ENCODE measurements around the gene CCDC185. TPM values are rescaled to one million over a fixed set of nuclear protein-coding genes. Genes with fewer than 3 reads are reported as not detected.

The CCDC185 gene
- total RNA-seq, 3 donors from 2014 or later (not counting 1 experiment from before 2014, with no cell fraction given): not detected

DNA sequence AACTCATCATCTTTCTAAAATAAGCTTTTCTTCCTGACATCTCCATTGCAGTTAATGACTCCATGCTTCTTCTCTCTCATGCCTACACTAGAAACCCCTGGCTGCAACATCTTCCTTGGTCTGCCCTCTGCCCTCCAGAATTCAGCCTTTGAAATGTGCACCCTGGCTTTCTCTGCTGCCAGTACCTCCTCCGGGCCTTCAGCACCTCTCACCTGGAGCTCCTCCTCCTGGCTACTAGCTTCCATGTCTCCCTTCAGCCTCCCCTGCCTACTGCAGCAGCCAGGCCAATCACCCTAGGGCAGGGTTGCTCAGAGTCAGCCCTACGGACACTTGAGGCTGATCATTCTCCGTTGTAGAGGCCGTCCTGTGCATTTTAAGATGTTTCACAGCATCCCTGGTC, 47.5 kb upstream of the CCDC185 start:
- WGBS (ENCODE audit: insufficient coverage): 88% methylated on average over 4 of the region's 4 CpGs
- no peak for DNase-seq
- H3K27me3 Mint-ChIP-seq (ENCODE audit: low read depth in 2 of 2): peaks cover 10% of the 10 kb centered on the region in 2 donors
- H3K4me1 Mint-ChIP-seq: no peaks in the 10 kb centered on the region
- ATAC-seq: no peak
- H3K4me3 Mint-ChIP-seq: no peak overlapping the region
- no peaks in the 10 kb centered on the region for H3K36me3 Mint-ChIP-seq
- intact Hi-C loops (cut with micrococcal nuclease): no loop called here
- H3K27ac Mint-ChIP-seq: no peak overlapping the region
- no peak overlapping the region for H3K27ac ChIP-seq (ENCODE audit: low read length)
- H3K4me3 ChIP-seq (ENCODE audit: low read length): no peak overlapping the region
- H3K27me3 ChIP-seq (ENCODE audit: control insufficient read depth, insufficient read depth, low read length): no peaks in the 10 kb centered on the region
- no peaks in the 10 kb centered on the region for H3K9me3 ChIP-seq (ENCODE audit: control insufficient read depth, insufficient read depth, low read length)
- TF ChIP-seq, protein P1, sequence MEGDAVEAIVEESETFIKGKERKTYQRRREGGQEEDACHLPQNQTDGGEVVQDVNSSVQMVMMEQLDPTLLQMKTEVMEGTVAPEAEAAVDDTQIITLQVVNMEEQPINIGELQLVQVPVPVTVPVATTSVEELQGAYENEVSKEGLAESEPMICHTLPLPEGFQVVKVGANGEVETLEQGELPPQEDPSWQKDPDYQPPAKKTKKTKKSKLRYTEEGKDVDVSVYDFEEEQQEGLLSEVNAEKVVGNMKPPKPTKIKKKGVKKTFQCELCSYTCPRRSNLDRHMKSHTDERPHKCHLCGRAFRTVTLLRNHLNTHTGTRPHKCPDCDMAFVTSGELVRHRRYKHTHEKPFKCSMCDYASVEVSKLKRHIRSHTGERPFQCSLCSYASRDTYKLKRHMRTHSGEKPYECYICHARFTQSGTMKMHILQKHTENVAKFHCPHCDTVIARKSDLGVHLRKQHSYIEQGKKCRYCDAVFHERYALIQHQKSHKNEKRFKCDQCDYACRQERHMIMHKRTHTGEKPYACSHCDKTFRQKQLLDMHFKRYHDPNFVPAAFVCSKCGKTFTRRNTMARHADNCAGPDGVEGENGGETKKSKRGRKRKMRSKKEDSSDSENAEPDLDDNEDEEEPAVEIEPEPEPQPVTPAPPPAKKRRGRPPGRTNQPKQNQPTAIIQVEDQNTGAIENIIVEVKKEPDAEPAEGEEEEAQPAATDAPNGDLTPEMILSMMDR (IDR thresholded peaks at IDR 0.05): no peak
- H3K4me1 ChIP-seq (ENCODE audit: control insufficient read depth, insufficient read depth, low read length): no peaks in the 10 kb centered on the region
- H3K36me3 ChIP-seq (ENCODE audit: control insufficient read depth, insufficient read depth, low read length): no peaks in the 10 kb centered on the region
- H3K9me3 Mint-ChIP-seq: no peaks in the 10 kb centered on the region

DNA sequence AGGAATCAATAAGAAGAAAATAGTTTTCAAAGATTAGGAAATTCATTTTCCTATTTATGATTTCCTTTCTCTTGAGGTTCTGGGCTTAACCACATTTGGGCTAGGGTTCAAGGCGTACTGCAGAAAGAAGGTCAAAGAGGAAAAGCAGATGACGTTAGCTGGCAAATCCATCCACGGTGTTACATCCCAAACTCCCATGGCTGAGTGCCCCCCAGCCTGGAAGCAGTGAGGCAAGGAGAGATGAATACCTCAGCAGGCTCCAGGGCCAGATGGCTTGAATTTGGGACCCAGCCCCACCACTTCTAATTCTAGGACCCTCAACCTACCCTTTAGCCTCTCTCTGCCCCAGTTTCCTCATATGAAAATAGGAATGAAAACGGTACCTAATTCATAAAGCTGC, 46.9 kb upstream of the CCDC185 start:
- Histone ChIP-seq H3K27me3 (ENCODE audit: control insufficient read depth, insufficient read depth, low read length) (no peaks in the 10 kb centered on the region), H3K27ac (ENCODE audit: low read length) (no peak overlapping the region), H3K9me3 (ENCODE audit: control insufficient read depth, insufficient read depth, low read length) (no peaks in the 10 kb centered on the region), H3K4me3 (ENCODE audit: low read length) (no peak overlapping the region), H3K4me1 (ENCODE audit: control insufficient read depth, insufficient read depth, low read length) (no peaks in the 10 kb centered on the region), H3K36me3 (ENCODE audit: control insufficient read depth, insufficient read depth, low read length) (no peaks in the 10 kb centered on the region)
- Mint-ChIP-seq H3K36me3 (no peaks in the 10 kb centered on the region), H3K27ac (no peak overlapping the region), H3K4me3 (no peak overlapping the region), H3K4me1 (no peaks in the 10 kb centered on the region), H3K9me3 (no peaks in the 10 kb centered on the region), H3K27me3 (ENCODE audit: low read depth in 2 of 2) (peaks cover 10% of the 10 kb centered on the region in 2 donors)
- ATAC-seq (no peak), DNase-seq (no peak)
- 76% methylated on average over 4 of the region's 4 CpGs for WGBS (ENCODE audit: insufficient coverage)
- TF ChIP-seq, protein P1 (IDR thresholded peaks at IDR 0.05): no peak
- intact Hi-C loops (cut with micrococcal nuclease): no loop called here

DNA sequence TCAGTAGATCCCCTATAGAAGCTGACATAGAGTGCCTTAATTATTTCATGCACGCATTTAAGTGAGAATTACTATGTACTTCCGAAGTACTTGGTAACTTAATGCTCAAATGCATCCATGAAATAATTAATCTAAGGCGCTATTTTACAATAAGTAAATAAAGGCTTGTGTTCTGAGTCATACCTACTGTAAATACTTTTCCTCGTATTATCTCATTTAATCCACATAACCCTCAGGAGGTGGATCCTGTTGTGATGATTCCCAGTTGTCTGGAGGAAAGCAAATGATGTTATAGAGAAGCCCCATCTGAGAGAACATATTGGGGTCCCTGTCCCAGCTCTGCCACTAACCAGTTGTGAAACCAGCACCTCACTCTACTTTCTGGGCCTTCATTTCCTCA, 45.6 kb upstream of the CCDC185 start:
- no peak overlapping the region for H3K4me3 ChIP-seq (ENCODE audit: low read length)
- H3K27me3 ChIP-seq (ENCODE audit: control insufficient read depth, insufficient read depth, low read length): no peaks in the 10 kb centered on the region
- no peak for DNase-seq
- Mint-ChIP-seq H3K9me3 (no peaks in the 10 kb centered on the region), H3K36me3 (no peaks in the 10 kb centered on the region), H3K4me1 (no peaks in the 10 kb centered on the region), H3K4me3 (no peak overlapping the region), H3K27me3 (ENCODE audit: low read depth in 2 of 2) (peaks cover 0 to 10% of the 10 kb centered on the region in 2 donors), H3K27ac (no peak overlapping the region)
- intact Hi-C loops (cut with micrococcal nuclease): no loop called here
- no CpG with 5 or more reads among the region's 4 CpGs for WGBS (ENCODE audit: insufficient coverage)
- H3K36me3 ChIP-seq (ENCODE audit: control insufficient read depth, insufficient read depth, low read length): no peaks in the 10 kb centered on the region
- no peaks in the 10 kb centered on the region for H3K9me3 ChIP-seq (ENCODE audit: control insufficient read depth, insufficient read depth, low read length)
- TF ChIP-seq, protein P1 (IDR thresholded peaks at IDR 0.05): no peak
- no peaks in the 10 kb centered on the region for H3K4me1 ChIP-seq (ENCODE audit: control insufficient read depth, insufficient read depth, low read length)
- no peak overlapping the region for H3K27ac ChIP-seq (ENCODE audit: low read length)
- ATAC-seq: no peak

DNA sequence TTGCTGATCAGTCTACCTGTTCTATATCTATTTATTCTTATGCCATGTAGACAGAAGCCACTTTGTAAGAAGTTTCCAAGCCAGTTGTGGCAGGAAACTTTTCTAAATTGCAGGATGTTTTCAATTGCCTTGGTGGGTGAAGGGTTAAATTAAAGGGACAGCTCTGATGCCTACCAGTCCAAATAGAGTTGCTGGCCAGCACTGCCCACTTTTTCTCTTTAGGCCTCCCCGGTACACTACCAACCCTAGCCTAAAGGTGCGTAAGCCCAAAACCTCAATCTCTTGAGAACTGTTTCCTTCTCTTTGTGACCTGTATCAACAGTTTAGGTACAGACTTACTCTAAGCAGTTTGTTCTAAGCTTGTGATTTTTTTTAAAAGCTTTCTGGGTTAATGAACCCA, 44.8 kb upstream of the CCDC185 start:
- Histone ChIP-seq H3K27me3 (ENCODE audit: control insufficient read depth, insufficient read depth, low read length) (no peaks in the 10 kb centered on the region), H3K4me1 (ENCODE audit: control insufficient read depth, insufficient read depth, low read length) (no peaks in the 10 kb centered on the region), H3K4me3 (ENCODE audit: low read length) (no peak overlapping the region), H3K36me3 (ENCODE audit: control insufficient read depth, insufficient read depth, low read length) (no peaks in the 10 kb centered on the region), H3K9me3 (ENCODE audit: control insufficient read depth, insufficient read depth, low read length) (no peaks in the 10 kb centered on the region), H3K27ac (ENCODE audit: low read length) (no peak overlapping the region)
- Mint-ChIP-seq H3K27ac (no peak overlapping the region), H3K4me3 (no peak overlapping the region), H3K9me3 (no peaks in the 10 kb centered on the region), H3K4me1 (no peaks in the 10 kb centered on the region), H3K36me3 (no peaks in the 10 kb centered on the region), H3K27me3 (ENCODE audit: low read depth in 2 of 2) (peaks cover 6% of the 10 kb centered on the region in 2 donors)
- DNase-seq (no peak), ATAC-seq (no peak)
- TF ChIP-seq, protein P1 (IDR thresholded peaks at IDR 0.05): no peak
- intact Hi-C loops (cut with micrococcal nuclease): no loop called here
- WGBS (ENCODE audit: insufficient coverage): 97% methylated on average over 2 of the region's 2 CpGs

All from natural killer cell (primary cell).